ENCODE data around the gene ZNF385A. TPM values are rescaled to one million over a fixed set of nuclear protein-coding genes. Genes with fewer than 3 reads are reported as not detected.

The ZNF385A gene
- total and polyA plus RNA-seq, 2 of the 13 experiments (the other 11 are each of a cell fraction or from before 2014, with no cell fraction given): 0.44 to 0.67 TPM

DNA sequence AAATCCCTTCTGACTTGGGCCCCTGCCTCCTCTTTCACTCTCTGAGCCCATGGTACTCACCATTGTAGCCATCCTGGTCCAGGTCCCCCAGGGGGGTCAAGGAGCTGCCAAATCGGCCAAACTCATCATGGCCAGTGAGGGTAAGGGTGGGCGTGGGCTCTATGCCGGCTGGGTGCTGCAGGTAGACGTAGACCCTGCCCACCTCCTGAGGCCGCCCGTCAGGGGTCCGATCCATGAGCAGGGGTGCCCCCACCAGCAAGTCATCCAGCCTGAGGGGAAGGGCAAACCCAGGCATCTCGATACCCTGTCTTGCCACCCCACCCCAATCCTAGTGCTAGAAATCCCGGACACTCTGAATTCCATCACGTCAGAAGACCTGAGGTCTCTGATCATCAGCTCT is 20.6 kb upstream of the ZNF385A start:
- Histone ChIP-seq H3K4me3 (replicated peaks in 1 of 3; ENCODE audit: insufficient read depth in 1 of 3, low read depth in 2 of 3, low read length in 3 of 3) (no peak overlapping the region), H3K9me3 (ENCODE audit: low read length) (no peaks in the 10 kb centered on the region), H2AFZ (ENCODE audit: low read length) (no peak overlapping the region), H3K27ac (ENCODE audit: extremely low read length, insufficient read depth, low read length) (no peak overlapping the region), H3K4me1 (ENCODE audit: insufficient read depth, low read length) (no peaks in the 10 kb centered on the region), H3K79me2 (ENCODE audit: insufficient read depth, low read length) (no peaks in the 10 kb centered on the region), H4K20me1 (ENCODE audit: insufficient read depth, low read length) (no peaks in the 10 kb centered on the region), H3K27me3 (ENCODE audit: control insufficient read depth in 1 of 2, insufficient read depth in 2 of 2, low read length in 2 of 2) (peaks cover 0 to 3% of the 10 kb centered on the region in 2 experiments; a peak in 2 of 5 replicates), H3K9ac (ENCODE audit: insufficient read depth, low read depth, low read length) (no peak overlapping the region), H3K4me2 (ENCODE audit: low read depth, low read length) (no peak overlapping the region), H3K36me3 (replicated peaks in 1 of 2; ENCODE audit: control insufficient read depth in 1 of 2, insufficient read depth in 2 of 2, low read length in 2 of 2) (no peaks in the 10 kb centered on the region)
- no peak for TF ChIP-seq PAX8 (CRISPR knock-in tag; IDR thresholded peaks at IDR 0.05; ENCODE audit: borderline replicate concordance)
- no peak for FAIRE-seq
- no peak for ATAC-seq
- in situ Hi-C loops (cut with HindIII; ENCODE audit: extremely low pct_ligation_motif_present, low pct_unique_long_range_greater_than_20kb): no loop called here
- intact Hi-C loops (cut with micrococcal nuclease; ENCODE audit: unreplicated experiment): no loop called here
- POLR2A ChIA-PET: no interaction called here
- no TSS peak for BruUV-seq (replicated peaks)
- DNase-seq (ENCODE audit: low spot score): no peak
- 14% methylated on average over 2 of the region's 10 CpGs for WGBS (ENCODE audit: low lambda C conversion rate)
- CTCF ChIA-PET (ENCODE audit: low intra/inter-chr PET ratio, low total read pairs): interaction anchor here (1.4 kb wide), 1 partner anchor 11 kb away, joined by 3 read pairs; no protein-coding TSS in a partner anchor

DNA sequence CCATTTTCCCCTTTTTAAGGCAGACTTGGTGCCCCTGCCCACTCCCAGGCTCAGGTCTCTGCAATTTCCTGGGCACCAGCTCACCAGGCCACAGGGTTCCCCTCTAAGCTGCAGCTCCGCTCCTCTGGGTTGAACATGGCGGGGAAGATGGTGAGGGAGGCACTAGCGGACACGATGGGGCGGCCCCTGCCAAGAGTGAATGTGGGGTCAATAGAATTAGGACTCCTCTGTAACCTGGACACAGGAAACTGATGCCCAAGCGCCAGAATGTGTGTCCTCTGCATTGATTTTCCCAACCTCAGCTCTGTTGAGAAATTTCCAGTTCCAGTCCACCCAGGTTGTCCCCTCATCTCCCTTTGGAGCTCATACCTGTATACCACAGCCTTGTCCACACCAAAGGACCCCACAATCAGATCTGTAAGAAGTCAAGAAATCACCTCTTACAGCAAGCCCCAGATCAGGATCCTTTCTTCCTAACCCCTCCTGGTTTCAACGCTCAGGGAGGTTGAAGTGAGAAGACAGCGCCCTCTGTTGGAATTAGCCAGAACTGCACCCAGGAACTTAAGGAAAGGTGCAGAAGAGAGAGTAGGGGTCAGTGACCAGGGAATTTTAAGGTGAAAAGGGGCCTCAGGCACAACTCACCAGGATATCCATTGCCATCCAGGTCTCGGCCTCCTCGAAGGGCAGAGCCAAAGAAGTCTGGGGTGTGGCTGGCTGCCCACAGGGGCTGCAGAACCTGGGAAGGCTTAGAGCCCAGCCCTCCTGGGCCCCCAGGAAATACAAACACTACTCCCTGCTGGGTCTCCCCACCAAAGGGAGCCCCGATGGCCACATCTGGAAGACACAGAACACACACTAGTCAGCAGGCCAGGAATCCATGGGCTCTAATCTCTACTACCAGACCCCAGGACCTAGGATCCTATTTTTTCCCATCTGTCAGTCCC is 19.8 kb upstream of the ZNF385A start:
- Histone ChIP-seq H3K27ac (ENCODE audit: extremely low read length, insufficient read depth, low read length) (no peak overlapping the region), H3K79me2 (ENCODE audit: insufficient read depth, low read length) (no peaks in the 10 kb centered on the region), H3K27me3 (ENCODE audit: control insufficient read depth in 1 of 2, insufficient read depth in 2 of 2, low read length in 2 of 2) (peaks cover 0 to 3% of the 10 kb centered on the region in 2 experiments; a peak in 2 of 5 replicates), H4K20me1 (ENCODE audit: insufficient read depth, low read length) (no peaks in the 10 kb centered on the region), H3K9me3 (ENCODE audit: low read length) (no peaks in the 10 kb centered on the region), H3K9ac (ENCODE audit: insufficient read depth, low read depth, low read length) (no peak overlapping the region), H3K4me1 (ENCODE audit: insufficient read depth, low read length) (no peaks in the 10 kb centered on the region), H2AFZ (ENCODE audit: low read length) (no peak overlapping the region), H3K36me3 (replicated peaks in 1 of 2; ENCODE audit: control insufficient read depth in 1 of 2, insufficient read depth in 2 of 2, low read length in 2 of 2) (no peaks in the 10 kb centered on the region), H3K4me3 (replicated peaks in 1 of 3; ENCODE audit: insufficient read depth in 1 of 3, low read depth in 2 of 3, low read length in 3 of 3) (no peak overlapping the region), H3K4me2 (ENCODE audit: low read depth, low read length) (no peak overlapping the region)
- TF ChIP-seq, protein P1, sequence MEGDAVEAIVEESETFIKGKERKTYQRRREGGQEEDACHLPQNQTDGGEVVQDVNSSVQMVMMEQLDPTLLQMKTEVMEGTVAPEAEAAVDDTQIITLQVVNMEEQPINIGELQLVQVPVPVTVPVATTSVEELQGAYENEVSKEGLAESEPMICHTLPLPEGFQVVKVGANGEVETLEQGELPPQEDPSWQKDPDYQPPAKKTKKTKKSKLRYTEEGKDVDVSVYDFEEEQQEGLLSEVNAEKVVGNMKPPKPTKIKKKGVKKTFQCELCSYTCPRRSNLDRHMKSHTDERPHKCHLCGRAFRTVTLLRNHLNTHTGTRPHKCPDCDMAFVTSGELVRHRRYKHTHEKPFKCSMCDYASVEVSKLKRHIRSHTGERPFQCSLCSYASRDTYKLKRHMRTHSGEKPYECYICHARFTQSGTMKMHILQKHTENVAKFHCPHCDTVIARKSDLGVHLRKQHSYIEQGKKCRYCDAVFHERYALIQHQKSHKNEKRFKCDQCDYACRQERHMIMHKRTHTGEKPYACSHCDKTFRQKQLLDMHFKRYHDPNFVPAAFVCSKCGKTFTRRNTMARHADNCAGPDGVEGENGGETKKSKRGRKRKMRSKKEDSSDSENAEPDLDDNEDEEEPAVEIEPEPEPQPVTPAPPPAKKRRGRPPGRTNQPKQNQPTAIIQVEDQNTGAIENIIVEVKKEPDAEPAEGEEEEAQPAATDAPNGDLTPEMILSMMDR (CRISPR knock-in tag; IDR thresholded peaks at IDR 0.05): peak; percentile 67
- no peak for TF ChIP-seq ZNF350 (CRISPR knock-in tag; IDR thresholded peaks at IDR 0.05; ENCODE audit: borderline replicate concordance, low read depth)
- TF ChIP-seq, protein P2, sequence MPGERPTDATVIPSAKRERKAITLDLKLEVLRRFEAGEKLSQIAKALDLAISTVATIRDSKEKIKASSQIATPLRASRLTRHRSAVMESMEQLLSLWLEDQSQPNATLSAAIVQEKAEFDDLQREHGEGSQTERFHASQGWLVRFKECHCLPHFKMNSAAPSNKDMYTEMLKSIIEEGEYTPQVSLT (CRISPR knock-in tag; IDR thresholded peaks at IDR 0.05; ENCODE audit: borderline replicate concordance, low read depth): no peak
- TF ChIP-seq SMC3 (IDR thresholded peaks at IDR 0.05; ENCODE audit: low read length): peak; percentile 17; the same call in 1 of the 2 replicates
- TF ChIP-seq TEAD3 (CRISPR knock-in tag; optimal IDR thresholded peaks at IDR 0.05; ENCODE audit: borderline replicate concordance): peak; percentile 17
- peak; percentile 51 for TF ChIP-seq XRCC5 (optimal IDR thresholded peaks at IDR 0.05; ENCODE audit: low read length)
- intact Hi-C loops (cut with micrococcal nuclease; ENCODE audit: unreplicated experiment) (no loop called here), in situ Hi-C loops (cut with HindIII; ENCODE audit: extremely low pct_ligation_motif_present, low pct_unique_long_range_greater_than_20kb) (loop anchor here (5.0 kb wide), 1 partner anchor 33 kb away; no protein-coding TSS in a partner anchor)
- ATAC-seq: peak; percentile 69
- POLR2A ChIA-PET: no interaction called here
- WGBS (ENCODE audit: low lambda C conversion rate): 34% methylated on average over 10 of the region's 11 CpGs
- CTCF ChIA-PET (ENCODE audit: low intra/inter-chr PET ratio, low total read pairs): interaction anchor here (1.4 kb wide), 1 partner anchor 10 kb away, joined by 3 read pairs; no protein-coding TSS in a partner anchor
- BruUV-seq (replicated peaks): no TSS peak
- DNase-seq (ENCODE audit: low spot score): peak; percentile 40
- FAIRE-seq: peak; percentile 43

Measured in HepG2 (cell line).